ENCODE results near the gene RASSF8.
A peak's percentile ranks its signal among the peaks of the same experiment; 100 is the strongest.

Gene RASSF8

GRCh38 chr12:25940886-25941285 lies 17.6 kb upstream of the RASSF8 start:
- no peak overlapping the region for H3K27ac ChIP-seq
- CTCF ChIA-PET = no interaction called here
- no peak for TF ChIP-seq CTCF (conservative IDR thresholded peaks at IDR 0.05; ENCODE audit: low read depth)
- DNase-seq (ENCODE audit: low spot score) = no peak
- POLR2A ChIA-PET (ENCODE audit: low non-redundant PET) = no interaction called here

GRCh38 chr12:25942709-25943108 lies 15.8 kb upstream of the RASSF8 start:
- no peak for DNase-seq (ENCODE audit: low spot score)
- H3K27ac ChIP-seq = no peak overlapping the region
- POLR2A ChIA-PET (ENCODE audit: low non-redundant PET) = no interaction called here
- CTCF ChIA-PET = no interaction called here
- no peak for TF ChIP-seq CTCF (conservative IDR thresholded peaks at IDR 0.05; ENCODE audit: low read depth)

- POLR2A ChIA-PET (ENCODE audit: low non-redundant PET) = no interaction called here
- no peak for TF ChIP-seq CTCF (conservative IDR thresholded peaks at IDR 0.05; ENCODE audit: low read depth)
- DNase-seq (ENCODE audit: low spot score) = no peak
- CTCF ChIA-PET = interaction anchor here (0.7 kb wide), 1 partner anchor 12 kb away, joined by 3 read pairs; no protein-coding TSS in a partner anchor
- no peak overlapping the region for H3K27ac ChIP-seq
Measured at GRCh38 chr12:25943940-25944339, 14.5 kb upstream of the RASSF8 start.

- DNase-seq (ENCODE audit: low spot score) = no peak
- ChIA-PET CTCF (no interaction called here), POLR2A (ENCODE audit: low non-redundant PET) (no interaction called here)
- H3K27ac ChIP-seq = no peak overlapping the region
- TF ChIP-seq CTCF (conservative IDR thresholded peaks at IDR 0.05; ENCODE audit: low read depth) = no peak
Measured at GRCh38 chr12:25949343-25949742, 9.1 kb upstream of the RASSF8 start.

- POLR2A ChIA-PET (ENCODE audit: low non-redundant PET) = no interaction called here
- CTCF ChIA-PET = no interaction called here
- TF ChIP-seq CTCF (conservative IDR thresholded peaks at IDR 0.05; ENCODE audit: low read depth) = no peak
- DNase-seq (ENCODE audit: low spot score) = peak; percentile 82
- no peak overlapping the region for H3K27ac ChIP-seq
Measured at GRCh38 chr12:25950329-25951115, 8.0 kb upstream of the RASSF8 start.

GRCh38 chr12:25957793-25958427 lies 572 bp upstream of the RASSF8 start:
- peak overlapping the region; percentile 94 for H3K27ac ChIP-seq
- ChIA-PET POLR2A (ENCODE audit: low non-redundant PET) (interaction anchor here (0.6 kb wide), 2 partner anchors 249 to 279 kb away, joined by 3 read pairs; no protein-coding TSS in a partner anchor), CTCF (interaction anchor here (0.5 to 0.6 kb wide), 2 partner anchors 84 to 936 kb away, joined by 3 read pairs; no protein-coding TSS in a partner anchor)
- no peak for TF ChIP-seq CTCF (conservative IDR thresholded peaks at IDR 0.05; ENCODE audit: low read depth)
- DNase-seq (ENCODE audit: low spot score) = peak; percentile 20

Measured in RWPE1 (cell line).